ENCODE results near the gene IGF2R. TPM values are rescaled to one million over a fixed set of nuclear protein-coding genes. Genes with fewer than 3 reads are reported as not detected.

IGF2R gene
- total RNA-seq, 1 donor = 3.8 TPM

- no peak for DNase-seq (ENCODE audit: low read depth in 2 of 3, low spot score in 2 of 3)
Observed at GRCh38 chr6:160022793-160023192, 53.9 kb downstream of the IGF2R start.

- no peak for DNase-seq (ENCODE audit: low read depth in 2 of 3, low spot score in 2 of 3)
Observed at GRCh38 chr6:160024152-160024551, 55.3 kb downstream of the IGF2R start.

- DNase-seq (ENCODE audit: low read depth in 2 of 3, low spot score in 2 of 3) = no peak
Observed at GRCh38 chr6:160027076-160027475, 58.2 kb downstream of the IGF2R start.

GRCh38 chr6:160027931-160028330 lies 59.0 kb downstream of the IGF2R start:
- DNase-seq (ENCODE audit: low read depth in 2 of 3, low spot score in 2 of 3) = no peak

- peak in 1 of 3 donors; percentile 39 for DNase-seq (ENCODE audit: low read depth in 2 of 3, low spot score in 2 of 3)
Observed at GRCh38 chr6:160028487-160029275, 59.8 kb downstream of the IGF2R start.

- no peak for DNase-seq (ENCODE audit: low read depth in 2 of 3, low spot score in 2 of 3)
Observed at GRCh38 chr6:160029525-160029924, 60.6 kb downstream of the IGF2R start.

GRCh38 chr6:160030103-160030502 lies 61.2 kb downstream of the IGF2R start:
- no peak for DNase-seq (ENCODE audit: low read depth in 2 of 3, low spot score in 2 of 3)

GRCh38 chr6:160031442-160031841 lies 62.6 kb downstream of the IGF2R start:
- DNase-seq (ENCODE audit: low read depth in 2 of 3, low spot score in 2 of 3) = no peak

GRCh38 chr6:160031871-160032270 lies 63.0 kb downstream of the IGF2R start:
- no peak for DNase-seq (ENCODE audit: low read depth in 2 of 3, low spot score in 2 of 3)

GRCh38 chr6:160032538-160032937 lies 63.7 kb downstream of the IGF2R start:
- no peak for DNase-seq (ENCODE audit: low read depth in 2 of 3, low spot score in 2 of 3)

- no peak for DNase-seq (ENCODE audit: low read depth in 2 of 3, low spot score in 2 of 3)
Observed at GRCh38 chr6:160034036-160034930, 65.4 kb downstream of the IGF2R start.

GRCh38 chr6:160035241-160035640 lies 66.4 kb downstream of the IGF2R start:
- DNase-seq (ENCODE audit: low read depth in 2 of 3, low spot score in 2 of 3) = no peak

GRCh38 chr6:160035693-160036330 lies 66.9 kb downstream of the IGF2R start:
- DNase-seq (ENCODE audit: low read depth in 2 of 3, low spot score in 2 of 3) = no peak

GRCh38 chr6:160036331-160036695 lies 67.4 kb downstream of the IGF2R start:
- no peak for DNase-seq (ENCODE audit: low read depth in 2 of 3, low spot score in 2 of 3)

GRCh38 chr6:160036790-160037206 lies 67.9 kb downstream of the IGF2R start:
- no peak for DNase-seq (ENCODE audit: low read depth in 2 of 3, low spot score in 2 of 3)

- no peak for DNase-seq (ENCODE audit: low read depth in 2 of 3, low spot score in 2 of 3)
Observed at GRCh38 chr6:160038479-160038878, 69.6 kb downstream of the IGF2R start.

- DNase-seq (ENCODE audit: low read depth in 2 of 3, low spot score in 2 of 3) = no peak
Observed at GRCh38 chr6:160039441-160039840, 70.6 kb downstream of the IGF2R start.

- no peak for DNase-seq (ENCODE audit: low read depth in 2 of 3, low spot score in 2 of 3)
Observed at GRCh38 chr6:160040055-160040454, 71.2 kb downstream of the IGF2R start.

- DNase-seq (ENCODE audit: low read depth in 2 of 3, low spot score in 2 of 3) = no peak
Observed at GRCh38 chr6:160040527-160041264, 71.8 kb downstream of the IGF2R start.

- peak in 1 of 3 donors; percentile 52 for DNase-seq (ENCODE audit: low read depth in 2 of 3, low spot score in 2 of 3)
Observed at GRCh38 chr6:160041608-160042007, 72.7 kb downstream of the IGF2R start.
